ENCODE measurements around the gene PARVA. TPM values are rescaled to one million over a fixed set of nuclear protein-coding genes. Genes with fewer than 3 reads are reported as not detected.

PARVA gene
- total RNA-seq, 1 experiment from 2014 or later, result 29.1 TPM

DNA sequence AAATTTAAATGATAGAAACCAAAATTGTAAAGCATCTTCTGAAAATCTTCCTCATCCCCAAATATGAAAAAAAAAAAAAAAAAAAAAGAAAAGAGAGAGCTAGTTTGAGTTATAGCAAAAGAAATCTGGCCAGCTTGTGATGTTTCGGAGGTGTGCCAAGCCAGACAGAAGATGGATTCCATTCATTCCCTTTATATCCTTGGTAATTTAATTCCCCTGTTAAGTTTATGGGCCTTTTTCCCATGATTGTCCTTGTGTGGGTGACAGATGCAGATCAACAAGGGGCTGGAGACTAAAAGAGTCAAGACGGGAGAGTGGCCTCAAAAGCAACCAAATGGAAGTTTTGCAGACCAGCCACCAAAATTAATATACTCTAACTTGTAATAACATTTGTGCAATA lies 47.6 kb upstream of the PARVA start:
- ATAC-seq, result no peak
- no peak for DNase-seq (ENCODE audit: low read depth, low spot score)
- H3K27me3 ChIP-seq (ENCODE audit: control insufficient read depth, insufficient read depth, low read length), result no peaks in the 10 kb centered on the region
- H3K36me3 ChIP-seq (ENCODE audit: control insufficient read depth, insufficient read depth, low read length), result no peaks in the 10 kb centered on the region
- no peak overlapping the region for H3K4me3 ChIP-seq (ENCODE audit: low read depth in 2 of 2, low read length in 2 of 2)
- no peak overlapping the region for H3K27ac ChIP-seq (ENCODE audit: low read length)
- H3K4me1 ChIP-seq (ENCODE audit: control insufficient read depth, insufficient read depth, low read length), result no peaks in the 10 kb centered on the region
- BruUV-seq (replicated peaks), result no TSS peak
- in situ Hi-C loops (cut with HindIII; ENCODE audit: low pct_unique_long_range_greater_than_20kb, low sequenced_read_pairs), result no loop called here
- intact Hi-C loops (cut with micrococcal nuclease; ENCODE audit: unreplicated experiment), result loop anchor here (2.0 to 5.0 kb wide), 2 partner anchors 348 to 563 kb away; no protein-coding TSS in a partner anchor
- TF ChIP-seq CTCF (IDR thresholded peaks at IDR 0.05), result no peak
- no peak for TF ChIP-seq TCF7L2 (IDR thresholded peaks at IDR 0.05; ENCODE audit: low read depth, low read length)
- TF ChIP-seq POLR2AphosphoS5 (IDR thresholded peaks at IDR 0.05; ENCODE audit: low read depth, low read length), result no peak
- TF ChIP-seq REST (IDR thresholded peaks at IDR 0.05; ENCODE audit: insufficient read depth in 1 of 2, low read depth in 2 of 2, low read length in 1 of 2), result no peak
- TF ChIP-seq SIN3A (IDR thresholded peaks at IDR 0.05; ENCODE audit: borderline replicate concordance, insufficient read depth, low read depth, low read length), result no peak
- CTCF ChIA-PET, result interaction anchor here (0.6 to 2.4 kb wide), 6 partner anchors 9 to 634 kb away, joined by 3 to 11 read pairs (median 5); no protein-coding TSS in a partner anchor
- POLR2A ChIA-PET, result interaction anchor here (0.6 kb wide), 1 partner anchor 616 kb away, joined by 4 read pairs; no protein-coding TSS in a partner anchor
- no peaks in the 10 kb centered on the region for H3K9me3 ChIP-seq (ENCODE audit: control insufficient read depth, insufficient read depth, low read depth, low read length)

DNA sequence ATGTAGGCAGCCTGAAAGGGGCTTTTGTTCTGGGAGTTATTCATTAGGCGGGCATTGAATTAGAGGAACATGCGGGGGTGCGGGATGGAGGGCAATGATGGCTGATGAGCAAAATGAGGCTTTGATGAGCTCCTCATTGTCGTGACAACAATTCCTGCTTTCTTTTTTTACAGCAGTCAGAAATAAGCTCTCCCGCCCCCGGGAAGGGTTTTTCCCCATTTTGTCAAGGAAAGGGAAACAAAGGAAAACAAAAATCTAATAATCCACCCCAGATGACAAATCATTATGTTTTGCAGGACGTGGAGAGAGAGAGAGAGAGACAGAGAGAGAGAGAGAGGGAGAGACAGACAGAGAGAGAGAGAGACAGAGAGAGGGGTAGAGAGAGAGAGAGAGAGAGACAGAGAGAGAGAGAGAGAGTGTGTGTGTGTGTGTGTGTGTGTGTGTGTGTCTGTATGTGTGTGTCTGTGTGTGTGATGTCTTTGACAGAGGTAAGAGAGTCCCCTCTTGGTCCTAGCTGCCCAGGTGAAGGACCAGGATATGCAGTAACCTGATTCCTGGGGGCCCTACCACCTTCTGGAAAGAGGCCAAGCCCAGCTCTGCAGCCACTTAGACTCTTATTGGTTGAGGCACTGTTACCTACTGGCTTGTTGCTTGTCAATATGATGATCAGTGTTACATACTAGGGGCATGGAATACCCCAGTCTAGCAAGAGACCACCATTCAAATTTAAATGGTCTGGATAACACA lies 46.7 kb upstream of the PARVA start:
- H3K4me3 ChIP-seq (ENCODE audit: low read depth in 2 of 2, low read length in 2 of 2), result no peak overlapping the region
- intact Hi-C loops (cut with micrococcal nuclease; ENCODE audit: unreplicated experiment) (loop anchor here (2.0 to 5.0 kb wide), 2 partner anchors 347 to 562 kb away; no protein-coding TSS in a partner anchor), in situ Hi-C loops (cut with HindIII; ENCODE audit: low pct_unique_long_range_greater_than_20kb, low sequenced_read_pairs) (no loop called here)
- no peaks in the 10 kb centered on the region for H3K27me3 ChIP-seq (ENCODE audit: control insufficient read depth, insufficient read depth, low read length)
- no peak for TF ChIP-seq REST (IDR thresholded peaks at IDR 0.05; ENCODE audit: insufficient read depth in 1 of 2, low read depth in 2 of 2, low read length in 1 of 2)
- no peak for TF ChIP-seq CTCF (IDR thresholded peaks at IDR 0.05)
- TF ChIP-seq SIN3A (IDR thresholded peaks at IDR 0.05; ENCODE audit: borderline replicate concordance, insufficient read depth, low read depth, low read length), result no peak
- TF ChIP-seq POLR2AphosphoS5 (IDR thresholded peaks at IDR 0.05; ENCODE audit: low read depth, low read length), result no peak
- no peak for TF ChIP-seq TCF7L2 (IDR thresholded peaks at IDR 0.05; ENCODE audit: low read depth, low read length)
- no peaks in the 10 kb centered on the region for H3K9me3 ChIP-seq (ENCODE audit: control insufficient read depth, insufficient read depth, low read depth, low read length)
- ATAC-seq (peak; percentile 37; the same call in 1 of the 2 replicates), DNase-seq (ENCODE audit: low read depth, low spot score) (no peak)
- no peak overlapping the region for H3K27ac ChIP-seq (ENCODE audit: low read length)
- CTCF ChIA-PET, result interaction anchor here (0.6 to 2.4 kb wide), 13 partner anchors 13 to 633 kb away, joined by 3 to 11 read pairs (median 3); partner anchors contain the start of gene PARVA
- no peaks in the 10 kb centered on the region for H3K4me1 ChIP-seq (ENCODE audit: control insufficient read depth, insufficient read depth, low read length)
- H3K36me3 ChIP-seq (ENCODE audit: control insufficient read depth, insufficient read depth, low read length), result no peaks in the 10 kb centered on the region
- BruUV-seq (replicated peaks), result no TSS peak
- POLR2A ChIA-PET, result no interaction called here

Measured in Panc1 (cell line).